ENCODE data around the gene SRP72. TPM values are rescaled to one million over a fixed set of nuclear protein-coding genes. Genes with fewer than 3 reads are reported as not detected.

The SRP72 gene
- total RNA-seq, 1 experiment from 2014 or later, result 146 TPM

- H3K27ac ChIP-seq (ENCODE audit: low read depth, low read length), result no peak overlapping the region
- ChIA-PET CTCF (no interaction called here), POLR2A (no interaction called here), RAD21 (ENCODE audit: low non-redundant PET in 1 of 2, low total read pairs in 2 of 2, uncharacterized antibody in 2 of 2, unreplicated experiment in 2 of 2) (no interaction called here)
- H3K9ac ChIP-seq (ENCODE audit: low read length), result no peak overlapping the region
- no peaks in the 10 kb centered on the region for H3K4me1 ChIP-seq (ENCODE audit: control insufficient read depth in 1 of 2, insufficient read depth in 2 of 2, low read length in 2 of 2)
- ATAC-seq (no peak), DNase-seq (ENCODE audit: low read depth, low spot score) (no peak)
- H2AFZ ChIP-seq (ENCODE audit: low read depth, low read length, poor library complexity, severe bottlenecking), result no peak overlapping the region
- H3K27me3 ChIP-seq (ENCODE audit: insufficient read depth, low read length), result no peaks in the 10 kb centered on the region
- H3K79me2 ChIP-seq (ENCODE audit: insufficient read depth, low read length), result no peaks in the 10 kb centered on the region
- H3K4me2 ChIP-seq (ENCODE audit: low read length), result no peak overlapping the region
- no peaks in the 10 kb centered on the region for H3K9me3 ChIP-seq (ENCODE audit: control insufficient read depth in 1 of 2, insufficient read depth in 1 of 2, low read depth in 1 of 2, low read length in 2 of 2)
- no peaks in the 10 kb centered on the region for H4K20me1 ChIP-seq (ENCODE audit: insufficient read depth)
- intact Hi-C loops (cut with micrococcal nuclease), result no loop called here
- no peaks in the 10 kb centered on the region for H3K36me3 ChIP-seq (ENCODE audit: control insufficient read depth in 1 of 2, insufficient read depth in 2 of 2, low read length in 2 of 2)
- H3K9me2 ChIP-seq (ENCODE audit: insufficient read depth), result no peaks in the 10 kb centered on the region
- H3K4me3 ChIP-seq (replicated peaks in 1 of 2; ENCODE audit: low read depth in 1 of 2, low read length in 2 of 2), result no peak overlapping the region
- BruUV-seq (replicated peaks), result no TSS peak
- TF ChIP-seq CBX3 (IDR thresholded peaks at IDR 0.05; ENCODE audit: low read depth) (no peak), ZBTB33 (IDR thresholded peaks at IDR 0.05; ENCODE audit: extremely low read depth, insufficient replicate concordance, low read length) (no peak), TCF7L2 (IDR thresholded peaks at IDR 0.05; ENCODE audit: borderline replicate concordance, extremely low read depth, insufficient read depth, insufficient read length) (no peak), ELF1 (IDR thresholded peaks at IDR 0.05; ENCODE audit: borderline replicate concordance, low read depth) (no peak), FOSL1 (IDR thresholded peaks at IDR 0.05; ENCODE audit: low read depth) (no peak), SIN3A (IDR thresholded peaks at IDR 0.05; ENCODE audit: low read depth) (no peak), SP1 (IDR thresholded peaks at IDR 0.05; ENCODE audit: low read depth) (no peak)
- TF ChIP-seq, protein P1, sequence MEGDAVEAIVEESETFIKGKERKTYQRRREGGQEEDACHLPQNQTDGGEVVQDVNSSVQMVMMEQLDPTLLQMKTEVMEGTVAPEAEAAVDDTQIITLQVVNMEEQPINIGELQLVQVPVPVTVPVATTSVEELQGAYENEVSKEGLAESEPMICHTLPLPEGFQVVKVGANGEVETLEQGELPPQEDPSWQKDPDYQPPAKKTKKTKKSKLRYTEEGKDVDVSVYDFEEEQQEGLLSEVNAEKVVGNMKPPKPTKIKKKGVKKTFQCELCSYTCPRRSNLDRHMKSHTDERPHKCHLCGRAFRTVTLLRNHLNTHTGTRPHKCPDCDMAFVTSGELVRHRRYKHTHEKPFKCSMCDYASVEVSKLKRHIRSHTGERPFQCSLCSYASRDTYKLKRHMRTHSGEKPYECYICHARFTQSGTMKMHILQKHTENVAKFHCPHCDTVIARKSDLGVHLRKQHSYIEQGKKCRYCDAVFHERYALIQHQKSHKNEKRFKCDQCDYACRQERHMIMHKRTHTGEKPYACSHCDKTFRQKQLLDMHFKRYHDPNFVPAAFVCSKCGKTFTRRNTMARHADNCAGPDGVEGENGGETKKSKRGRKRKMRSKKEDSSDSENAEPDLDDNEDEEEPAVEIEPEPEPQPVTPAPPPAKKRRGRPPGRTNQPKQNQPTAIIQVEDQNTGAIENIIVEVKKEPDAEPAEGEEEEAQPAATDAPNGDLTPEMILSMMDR (IDR thresholded peaks at IDR 0.05 in 2 of 3, conservative IDR thresholded peaks at IDR 0.05 in 1 of 3; ENCODE audit: borderline replicate concordance in 1 of 3, insufficient read depth in 1 of 3, low read depth in 2 of 3, low read length in 2 of 3), result no peak
- TF ChIP-seq, protein P2, sequence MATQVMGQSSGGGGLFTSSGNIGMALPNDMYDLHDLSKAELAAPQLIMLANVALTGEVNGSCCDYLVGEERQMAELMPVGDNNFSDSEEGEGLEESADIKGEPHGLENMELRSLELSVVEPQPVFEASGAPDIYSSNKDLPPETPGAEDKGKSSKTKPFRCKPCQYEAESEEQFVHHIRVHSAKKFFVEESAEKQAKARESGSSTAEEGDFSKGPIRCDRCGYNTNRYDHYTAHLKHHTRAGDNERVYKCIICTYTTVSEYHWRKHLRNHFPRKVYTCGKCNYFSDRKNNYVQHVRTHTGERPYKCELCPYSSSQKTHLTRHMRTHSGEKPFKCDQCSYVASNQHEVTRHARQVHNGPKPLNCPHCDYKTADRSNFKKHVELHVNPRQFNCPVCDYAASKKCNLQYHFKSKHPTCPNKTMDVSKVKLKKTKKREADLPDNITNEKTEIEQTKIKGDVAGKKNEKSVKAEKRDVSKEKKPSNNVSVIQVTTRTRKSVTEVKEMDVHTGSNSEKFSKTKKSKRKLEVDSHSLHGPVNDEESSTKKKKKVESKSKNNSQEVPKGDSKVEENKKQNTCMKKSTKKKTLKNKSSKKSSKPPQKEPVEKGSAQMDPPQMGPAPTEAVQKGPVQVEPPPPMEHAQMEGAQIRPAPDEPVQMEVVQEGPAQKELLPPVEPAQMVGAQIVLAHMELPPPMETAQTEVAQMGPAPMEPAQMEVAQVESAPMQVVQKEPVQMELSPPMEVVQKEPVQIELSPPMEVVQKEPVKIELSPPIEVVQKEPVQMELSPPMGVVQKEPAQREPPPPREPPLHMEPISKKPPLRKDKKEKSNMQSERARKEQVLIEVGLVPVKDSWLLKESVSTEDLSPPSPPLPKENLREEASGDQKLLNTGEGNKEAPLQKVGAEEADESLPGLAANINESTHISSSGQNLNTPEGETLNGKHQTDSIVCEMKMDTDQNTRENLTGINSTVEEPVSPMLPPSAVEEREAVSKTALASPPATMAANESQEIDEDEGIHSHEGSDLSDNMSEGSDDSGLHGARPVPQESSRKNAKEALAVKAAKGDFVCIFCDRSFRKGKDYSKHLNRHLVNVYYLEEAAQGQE (IDR thresholded peaks at IDR 0.05; ENCODE audit: low read depth), result no peak
- TF ChIP-seq, protein P3, sequence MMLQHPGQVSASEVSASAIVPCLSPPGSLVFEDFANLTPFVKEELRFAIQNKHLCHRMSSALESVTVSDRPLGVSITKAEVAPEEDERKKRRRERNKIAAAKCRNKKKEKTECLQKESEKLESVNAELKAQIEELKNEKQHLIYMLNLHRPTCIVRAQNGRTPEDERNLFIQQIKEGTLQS (IDR thresholded peaks at IDR 0.05), result no peak
These were observed 84.1 kb downstream of the SRP72 start for GRCh38 chr4:56551516-56551915.
